GM12878 (cell line): Measurements from ENCODE around the gene CSHL1. TPM values are rescaled to one million over a fixed set of nuclear protein-coding genes. Genes with fewer than 3 reads are reported as not detected.

Source experiments
- ATAC-seq: fragments of 200-7000 bp; cut with Tn5 transposase; 3 replicates; pipeline ENCODE4 v1.9.1; 2020; ENCODE audit warnings: mild to moderate bottlenecking, moderate library complexity
- BruUV-seq: library from RNA; stranded (reverse); fragments of 400-500 nt; replicated peaks from 2 replicates; lab custom pipeline; 2021; lab: Mats Ljungman, UMichigan
- CTCF ChIA-PET: fragments of 300-600 bp; sonication (Branson Sonifier 250); formaldehyde crosslinking; extraction: SDS; loops from one replicate; lab custom pipeline; 2021; ENCODE audit warnings: inconsistent platforms; lab: Yijun Ruan, JAX
- POLR2A ChIA-PET: fragments of 350-600 bp; formaldehyde crosslinking; extraction: SDS; loops from one replicate; lab custom pipeline; 2021; ENCODE audit warnings: inconsistent platforms; lab: Charles Lee
- RAD21 ChIA-PET: fragments of 300-600 bp; sonication (Branson Sonifier 250); formaldehyde crosslinking; loops from one replicate; lab custom pipeline; 2023; ENCODE audit warnings: antibody characterized with exemption; ENCODE audit not compliant: unreplicated experiment; lab: Charles Lee
- SMC1A ChIA-PET: fragments of 300-600 bp; sonication (Branson Sonifier 250); formaldehyde crosslinking; loops from one replicate; lab custom pipeline; 2023; ENCODE audit not compliant: unreplicated experiment, uncharacterized antibody; lab: Charles Lee
- DNase-seq: peaks from one replicate; pipeline ENCODE4 v3.0.0-alpha.2; 2011; ENCODE audit warnings: low read depth, low spot score
- FAIRE-seq: peaks from 3 replicates; lab custom pipeline; 2011; peaks lifted over from hg19 to GRCh38; lab: Jason Lieb, UNC
- H2AFZ ChIP-seq: 2 replicates; pipeline ENCODE4 v1.6.0; 2011; ENCODE audit warnings: low read depth, low read length, control low read depth; ENCODE audit not compliant: control insufficient read depth
- H3K27ac ChIP-seq: 2 replicates; pipeline ENCODE4 v1.5.1; 2011; ENCODE audit warnings: control low read depth; ENCODE audit not compliant: control insufficient read depth, insufficient read depth
- H3K27me3 ChIP-seq, 2 experiments: replicated peaks in 1 of 2; 2 replicates each; pipeline versions ENCODE4 v1.6.0 to v1.6.1; 2011; ENCODE audit warnings: low read length in 1 of 2; ENCODE audit not compliant: control insufficient read depth in 2 of 2, insufficient read depth in 2 of 2
- H3K36me3 ChIP-seq, 2 experiments: 2 replicates each; pipeline ENCODE4 v1.5.1; 2011; ENCODE audit warnings: low read length in 1 of 2; ENCODE audit not compliant: control insufficient read depth in 2 of 2, insufficient read depth in 2 of 2
- H3K4me1 ChIP-seq: 2 replicates; pipeline ENCODE4 v1.6.1; 2011; ENCODE audit warnings: mild to moderate bottlenecking, low read length, moderate library complexity, mixed read lengths; ENCODE audit not compliant: control insufficient read depth, insufficient read depth
- H3K4me2 ChIP-seq: 2 replicates; pipeline ENCODE4 v1.6.0; 2011; ENCODE audit warnings: control low read depth; ENCODE audit not compliant: control insufficient read depth, insufficient read depth
- H3K4me3 ChIP-seq: fragments of 200-600 bp; sonication (generic); 2 replicates; pipeline ENCODE4 v1.5.1; 2016
- H3K79me2 ChIP-seq: 2 replicates; pipeline ENCODE4 v1.6.0; 2011; ENCODE audit warnings: low read length; ENCODE audit not compliant: control insufficient read depth, insufficient read depth
- H3K9ac ChIP-seq: 2 replicates; pipeline ENCODE4 v1.8.0; 2011; ENCODE audit warnings: low read length, control low read depth, mixed read lengths; ENCODE audit not compliant: control insufficient read depth, insufficient read depth
- H3K9me3 ChIP-seq: replicated peaks from 3 replicates; pipeline ENCODE4 v1.5.1; 2011; ENCODE audit warnings: mild to moderate bottlenecking, low read length; ENCODE audit not compliant: control insufficient read depth, insufficient read depth
- H4K20me1 ChIP-seq: 2 replicates; pipeline ENCODE4 v1.6.0; 2011; ENCODE audit not compliant: control insufficient read depth, insufficient read depth
- CEBPB ChIP-seq, 2 experiments: fragments of 150-350 bp in 1 of 2; IDR thresholded peaks; 2 replicates each; pipeline ENCODE4 v1.6.1; 2012 to 2014; ENCODE audit warnings: low read depth in 2 of 2, low read length in 2 of 2, borderline replicate concordance in 1 of 2, inconsistent platforms in 1 of 2
- CEBPZ ChIP-seq: fragments of 150-350 bp; IDR thresholded peaks from 2 replicates; pipeline ENCODE4 v1.6.1; 2016; ENCODE audit warnings: low read depth, low read length
- NR2F1 ChIP-seq: fragments of 450-650 bp; conservative IDR thresholded peaks from 2 replicates; pipeline ENCODE4 v1.6.1; 2017; ENCODE audit warnings: mild to moderate bottlenecking
- PML ChIP-seq: IDR thresholded peaks from 2 replicates; pipeline ENCODE4 v1.6.1; 2012; ENCODE audit warnings: low read length, inconsistent platforms
- POU2F2 ChIP-seq: IDR thresholded peaks from 3 replicates; pipeline ENCODE4 v1.6.1; 2011; ENCODE audit warnings: low read depth, mild to moderate bottlenecking, low read length, borderline replicate concordance
- RCOR1 ChIP-seq: conservative IDR thresholded peaks from 2 replicates; pipeline ENCODE4 v1.6.1; 2012; ENCODE audit warnings: low read depth, low read length, improper control_type of control experiment
- SRF ChIP-seq, 2 experiments: IDR thresholded peaks; 2 replicates each; pipeline ENCODE4 v1.6.1; 2011; ENCODE audit warnings: low read depth in 2 of 2, low read length in 2 of 2, mild to moderate bottlenecking in 1 of 2, moderate library complexity in 1 of 2
- SUPT20H ChIP-seq: IDR thresholded peaks from 2 replicates; pipeline ENCODE4 v1.6.1; 2011; ENCODE audit warnings: low read depth, mild to moderate bottlenecking, low read length, moderate library complexity, borderline replicate concordance; ENCODE audit not compliant: control insufficient read depth
- ZNF207 ChIP-seq: fragments of 450-650 bp; IDR thresholded peaks from 2 replicates; pipeline ENCODE4 v1.6.1; 2014; ENCODE audit warnings: antibody characterized with exemption, mild to moderate bottlenecking, borderline replicate concordance
- WGBS: methylation state at CpG from one replicate; pipeline ENCODE4 v1.1.6; 2016; ENCODE audit warnings: low lambda C conversion rate; ENCODE audit not compliant: insufficient replicate concordance, insufficient coverage; ENCODE audit errors: missing lambda C conversion rate; 5-methylcytosine and 5-hydroxymethylcytosine counted together
- in situ Hi-C: fragments of 300-500 bp; cut with MboI; formaldehyde crosslinking; loops from 9 replicates; pipeline ENCODE4 v1.14.3; 2018; ENCODE audit warnings: mixed read lengths
- intact Hi-C: fragments of 100-400 bp; cut with micrococcal nuclease; formaldehyde crosslinking; loops from one replicate; pipeline ENCODE4 v1.14.2; 2022; ENCODE audit not compliant: unreplicated experiment
- polyA plus RNA-seq, 11 experiments: library from polyadenylated mRNA; depleted of rRNA in 4 of 11; unstranded in 6 of 11; stranded (reverse) in 5 of 11; fragments of >200 nt; fragmentation: Nextera tagmentation in 4 of 11; fragmentation: Illumina TruSeq in 1 of 11; extraction: Ambion mirVana in 4 of 11; extraction: Trizol in 1 of 11; gene quantifications; 1 replicate in 1 of 11; 2 replicates in 10 of 11; pipeline versions ENCODE4 v1.2.1 to v1.2.3, GENCODE V29; 2011 to 2016; ENCODE audit warnings: inconsistent platforms in 2 of 11, missing spikeins in 2 of 11, low read depth in 1 of 11
- total RNA-seq, 4 experiments: library from RNA; depleted of rRNA in 3 of 4; stranded (reverse); fragments of >200 nt in 3 of 4; fragmentation: Illumina TruSeq in 1 of 4; extraction: Trizol in 1 of 4; gene quantifications; 2 replicates each; pipeline versions ENCODE4 v1.2.1 to v1.2.3, GENCODE V29; 2013 to 2021
- TF ChIP-seq, protein P1 (sequence below): fragments of 450-650 bp; IDR thresholded peaks from 2 replicates; pipeline ENCODE4 v1.6.1; 2016; ENCODE audit warnings: mild to moderate bottlenecking, moderate library complexity, borderline replicate concordance
- TF ChIP-seq, protein P2 (sequence below): IDR thresholded peaks from 2 replicates; pipeline ENCODE4 v1.6.1; 2012; ENCODE audit warnings: low read depth, low read length, improper control_type of control experiment
- TF ChIP-seq, protein P3 (sequence below): IDR thresholded peaks from 2 replicates; pipeline ENCODE4 v1.6.1; 2012; ENCODE audit warnings: low read length, inconsistent platforms
- TF ChIP-seq, protein P4 (sequence below): fragments of 450-650 bp; IDR thresholded peaks from 2 replicates; pipeline ENCODE4 v1.6.1; 2016; ENCODE audit warnings: mild to moderate bottlenecking

CSHL1 gene
- total and polyA plus RNA-seq, 10 of the 15 experiments (the other 5 are each of a cell fraction or from before 2014, with no cell fraction given): not detected

GRCh38 chr17:63941751-63942150 lies 30.7 kb upstream of the CSHL1 start:
- DNase-seq (no peak), ATAC-seq (no peak), FAIRE-seq (no peak)
- peaks cover 14% of the 10 kb centered on the region for H3K4me1 ChIP-seq
- no peaks in the 10 kb centered on the region; the same call in 2 of the 3 replicates for H3K9me3 ChIP-seq
- no peaks in the 10 kb centered on the region for H3K79me2 ChIP-seq
- in situ Hi-C loops: no loop called here
- CTCF ChIA-PET: interaction anchor here (0.7 to 1.5 kb wide), 2 partner anchors 9 kb away, joined by 3 to 5 read pairs; partner anchors contain the start of gene CD79B
- RAD21 ChIA-PET: no interaction called here
- no peaks in the 10 kb centered on the region for H4K20me1 ChIP-seq
- no peak overlapping the region for H3K4me3 ChIP-seq
- H3K27ac ChIP-seq: no peak overlapping the region
- BruUV-seq: no TSS peak
- POLR2A ChIA-PET: interaction anchor here (1.8 kb wide), 1 partner anchor 8 kb away, joined by 4 read pairs; no protein-coding TSS in a partner anchor
- no peaks in the 10 kb centered on the region for H3K36me3 ChIP-seq
- SMC1A ChIA-PET: no interaction called here
- 73% methylated on average over 23 of the region's 23 CpGs for WGBS
- no peak overlapping the region for H2AFZ ChIP-seq
- H3K4me2 ChIP-seq: no peak overlapping the region
- H3K9ac ChIP-seq: no peak overlapping the region
- H3K27me3 ChIP-seq: no peaks in the 10 kb centered on the region
- intact Hi-C loops: no loop called here
- TF ChIP-seq RCOR1: no peak
- no peak for TF ChIP-seq SRF (IDR thresholded peaks at IDR 0.05; ENCODE audit: low read depth in 2 of 2, low read length in 2 of 2)
- TF ChIP-seq CEBPZ: no peak
- TF ChIP-seq ZNF207: no peak
- TF ChIP-seq, protein P1, sequence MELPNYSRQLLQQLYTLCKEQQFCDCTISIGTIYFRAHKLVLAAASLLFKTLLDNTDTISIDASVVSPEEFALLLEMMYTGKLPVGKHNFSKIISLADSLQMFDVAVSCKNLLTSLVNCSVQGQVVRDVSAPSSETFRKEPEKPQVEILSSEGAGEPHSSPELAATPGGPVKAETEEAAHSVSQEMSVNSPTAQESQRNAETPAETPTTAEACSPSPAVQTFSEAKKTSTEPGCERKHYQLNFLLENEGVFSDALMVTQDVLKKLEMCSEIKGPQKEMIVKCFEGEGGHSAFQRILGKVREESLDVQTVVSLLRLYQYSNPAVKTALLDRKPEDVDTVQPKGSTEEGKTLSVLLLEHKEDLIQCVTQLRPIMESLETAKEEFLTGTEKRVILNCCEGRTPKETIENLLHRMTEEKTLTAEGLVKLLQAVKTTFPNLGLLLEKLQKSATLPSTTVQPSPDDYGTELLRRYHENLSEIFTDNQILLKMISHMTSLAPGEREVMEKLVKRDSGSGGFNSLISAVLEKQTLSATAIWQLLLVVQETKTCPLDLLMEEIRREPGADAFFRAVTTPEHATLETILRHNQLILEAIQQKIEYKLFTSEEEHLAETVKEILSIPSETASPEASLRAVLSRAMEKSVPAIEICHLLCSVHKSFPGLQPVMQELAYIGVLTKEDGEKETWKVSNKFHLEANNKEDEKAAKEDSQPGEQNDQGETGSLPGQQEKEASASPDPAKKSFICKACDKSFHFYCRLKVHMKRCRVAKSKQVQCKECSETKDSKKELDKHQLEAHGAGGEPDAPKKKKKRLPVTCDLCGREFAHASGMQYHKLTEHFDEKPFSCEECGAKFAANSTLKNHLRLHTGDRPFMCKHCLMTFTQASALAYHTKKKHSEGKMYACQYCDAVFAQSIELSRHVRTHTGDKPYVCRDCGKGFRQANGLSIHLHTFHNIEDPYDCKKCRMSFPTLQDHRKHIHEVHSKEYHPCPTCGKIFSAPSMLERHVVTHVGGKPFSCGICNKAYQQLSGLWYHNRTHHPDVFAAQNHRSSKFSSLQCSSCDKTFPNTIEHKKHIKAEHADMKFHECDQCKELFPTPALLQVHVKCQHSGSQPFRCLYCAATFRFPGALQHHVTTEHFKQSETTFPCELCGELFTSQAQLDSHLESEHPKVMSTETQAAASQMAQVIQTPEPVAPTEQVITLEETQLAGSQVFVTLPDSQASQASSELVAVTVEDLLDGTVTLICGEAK: no peak
- no peak for TF ChIP-seq PML
- TF ChIP-seq, protein P2, sequence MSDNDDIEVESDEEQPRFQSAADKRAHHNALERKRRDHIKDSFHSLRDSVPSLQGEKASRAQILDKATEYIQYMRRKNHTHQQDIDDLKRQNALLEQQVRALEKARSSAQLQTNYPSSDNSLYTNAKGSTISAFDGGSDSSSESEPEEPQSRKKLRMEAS: no peak
- TF ChIP-seq NR2F1: no peak
- TF ChIP-seq, protein P3, sequence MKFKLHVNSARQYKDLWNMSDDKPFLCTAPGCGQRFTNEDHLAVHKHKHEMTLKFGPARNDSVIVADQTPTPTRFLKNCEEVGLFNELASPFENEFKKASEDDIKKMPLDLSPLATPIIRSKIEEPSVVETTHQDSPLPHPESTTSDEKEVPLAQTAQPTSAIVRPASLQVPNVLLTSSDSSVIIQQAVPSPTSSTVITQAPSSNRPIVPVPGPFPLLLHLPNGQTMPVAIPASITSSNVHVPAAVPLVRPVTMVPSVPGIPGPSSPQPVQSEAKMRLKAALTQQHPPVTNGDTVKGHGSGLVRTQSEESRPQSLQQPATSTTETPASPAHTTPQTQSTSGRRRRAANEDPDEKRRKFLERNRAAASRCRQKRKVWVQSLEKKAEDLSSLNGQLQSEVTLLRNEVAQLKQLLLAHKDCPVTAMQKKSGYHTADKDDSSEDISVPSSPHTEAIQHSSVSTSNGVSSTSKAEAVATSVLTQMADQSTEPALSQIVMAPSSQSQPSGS: no peak
- TF ChIP-seq, protein P4, sequence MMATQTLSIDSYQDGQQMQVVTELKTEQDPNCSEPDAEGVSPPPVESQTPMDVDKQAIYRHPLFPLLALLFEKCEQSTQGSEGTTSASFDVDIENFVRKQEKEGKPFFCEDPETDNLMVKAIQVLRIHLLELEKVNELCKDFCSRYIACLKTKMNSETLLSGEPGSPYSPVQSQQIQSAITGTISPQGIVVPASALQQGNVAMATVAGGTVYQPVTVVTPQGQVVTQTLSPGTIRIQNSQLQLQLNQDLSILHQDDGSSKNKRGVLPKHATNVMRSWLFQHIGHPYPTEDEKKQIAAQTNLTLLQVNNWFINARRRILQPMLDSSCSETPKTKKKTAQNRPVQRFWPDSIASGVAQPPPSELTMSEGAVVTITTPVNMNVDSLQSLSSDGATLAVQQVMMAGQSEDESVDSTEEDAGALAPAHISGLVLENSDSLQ: no peak
- TF ChIP-seq POU2F2: no peak
- TF ChIP-seq SUPT20H: no peak
- TF ChIP-seq CEBPB (IDR thresholded peaks at IDR 0.05; ENCODE audit: borderline replicate concordance in 1 of 2, low read depth in 2 of 2, low read length in 2 of 2): no peak
